Neutrophil (primary cell): ENCODE measurements around the gene KIFBP.
"Not testable (repeated sequence)": the region's sequence is repeated elsewhere in the genome, so short reads cannot be mapped to it uniquely, and the experiment has no call there.

ENCODE experiments used
- H3K27ac ChIP-seq: fragments of 200-600 bp; sonication (generic); 2 replicates; pipeline ENCODE4 v1.5.1; 2016; ENCODE audit warnings: mild to moderate bottlenecking, moderate library complexity
- H3K27me3 ChIP-seq: fragments of 200-600 bp; sonication (generic); 2 replicates; pipeline ENCODE4 v1.6.0; 2016; ENCODE audit warnings: mild to moderate bottlenecking
- H3K36me3 ChIP-seq: fragments of 200-600 bp; sonication (generic); 2 replicates; pipeline ENCODE4 v1.5.1; 2017
- H3K4me1 ChIP-seq, 2 experiments: fragments of 200-600 bp in 1 of 2; sonication (generic) in 1 of 2; 1 replicate in 1 of 2; 2 replicates in 1 of 2; pipeline versions ENCODE4 v1.5.1 to v1.6.1; 2013 to 2016; ENCODE audit warnings: low read depth in 1 of 2, low read length in 1 of 2, mild to moderate bottlenecking in 1 of 2, moderate library complexity in 1 of 2; ENCODE audit not compliant: control insufficient read depth in 1 of 2, insufficient read depth in 1 of 2
- H3K4me3 ChIP-seq, 2 experiments: fragments of 200-600 bp in 1 of 2; sonication (generic) in 1 of 2; 1 replicate in 1 of 2; 2 replicates in 1 of 2; pipeline ENCODE4 v1.5.1; 2013 to 2016; ENCODE audit warnings: low read depth in 1 of 2, low read length in 1 of 2, mild to moderate bottlenecking in 1 of 2, moderate library complexity in 1 of 2
- H3K9me3 ChIP-seq: fragments of 200-600 bp; sonication (generic); 2 replicates; pipeline ENCODE4 v1.5.1; 2016
- CTCF ChIP-seq: fragments of 200-600 bp; sonication (generic); IDR thresholded peaks from 2 replicates; pipeline ENCODE4 v1.5.1; 2016; ENCODE audit warnings: antibody characterized with exemption

The KIFBP gene

GRCh38 chr10:68988530-68989316, at the start of gene KIFBP:
KIFBP (plus strand) TSS chr10:68988803; CDS start chr10:68988833, 30 bp downstream.
- TF ChIP-seq CTCF: peak; percentile 60
- peaks cover 20 to 23% of the 10 kb centered on the region in 2 experiments for H3K4me1 ChIP-seq
- no peaks in the 10 kb centered on the region for H3K27me3 ChIP-seq
- peak within 1 kb of the TSS; percentile 82 to 95 for H3K4me3 ChIP-seq
- no peaks in the 10 kb centered on the region for H3K36me3 ChIP-seq
- peak within 1 kb of the TSS; percentile 84 for H3K27ac ChIP-seq
- no peaks in the 10 kb centered on the region for H3K9me3 ChIP-seq

- no peak overlapping the region for H3K4me3 ChIP-seq
- no peak overlapping the region for H3K27ac ChIP-seq
- H3K9me3 ChIP-seq: no peaks in the 10 kb centered on the region
- H3K4me1 ChIP-seq: no peaks in the 10 kb centered on the region
- no peaks in the 10 kb centered on the region for H3K27me3 ChIP-seq
- TF ChIP-seq CTCF: no peak
- H3K36me3 ChIP-seq: peaks cover 74% of the 10 kb centered on the region
These were observed 49.7 kb upstream of the KIFBP start for GRCh38 chr10:68938884-68939283.

GRCh38 chr10:68940917-68941316, 47.7 kb upstream of the KIFBP start:
- peaks cover 75% of the 10 kb centered on the region for H3K36me3 ChIP-seq
- H3K9me3 ChIP-seq, H3K27me3 ChIP-seq, H3K4me3 ChIP-seq, H3K27ac ChIP-seq, H3K4me1 ChIP-seq: not testable (repeated sequence)

GRCh38 chr10:68950598-68950997, 38.0 kb upstream of the KIFBP start:
- Histone ChIP-seq H3K4me1 (peaks cover 4 to 8% of the 10 kb centered on the region in 2 experiments), H3K36me3 (peaks cover 43% of the 10 kb centered on the region), H3K27me3 (no peaks in the 10 kb centered on the region), H3K4me3 (no peak overlapping the region), H3K27ac (no peak overlapping the region), H3K9me3 (no peaks in the 10 kb centered on the region)
- TF ChIP-seq CTCF: no peak

- Histone ChIP-seq H3K27ac (no peak overlapping the region), H3K4me1 (peaks cover 34 to 37% of the 10 kb centered on the region in 2 experiments), H3K27me3 (no peaks in the 10 kb centered on the region), H3K9me3 (no peaks in the 10 kb centered on the region), H3K36me3 (peaks cover 5% of the 10 kb centered on the region), H3K4me3 (peak overlapping the region in 1 of 2 experiments; percentile 4)
- no peak for TF ChIP-seq CTCF
These were observed 33.7 kb upstream of the KIFBP start for GRCh38 chr10:68954904-68955303.

- TF ChIP-seq CTCF: no peak
- H3K27me3 ChIP-seq: no peaks in the 10 kb centered on the region
- peaks cover 2% of the 10 kb centered on the region for H3K36me3 ChIP-seq
- peak overlapping the region; percentile 84 to 90 for H3K4me3 ChIP-seq
- H3K27ac ChIP-seq: peak overlapping the region; percentile 89
- peaks cover 39 to 42% of the 10 kb centered on the region in 2 experiments for H3K4me1 ChIP-seq
- H3K9me3 ChIP-seq: no peaks in the 10 kb centered on the region
These were observed 33.2 kb upstream of the KIFBP start for GRCh38 chr10:68955355-68955831.
